ENCODE results near the gene DENND2D.

Gene DENND2D

DNA sequence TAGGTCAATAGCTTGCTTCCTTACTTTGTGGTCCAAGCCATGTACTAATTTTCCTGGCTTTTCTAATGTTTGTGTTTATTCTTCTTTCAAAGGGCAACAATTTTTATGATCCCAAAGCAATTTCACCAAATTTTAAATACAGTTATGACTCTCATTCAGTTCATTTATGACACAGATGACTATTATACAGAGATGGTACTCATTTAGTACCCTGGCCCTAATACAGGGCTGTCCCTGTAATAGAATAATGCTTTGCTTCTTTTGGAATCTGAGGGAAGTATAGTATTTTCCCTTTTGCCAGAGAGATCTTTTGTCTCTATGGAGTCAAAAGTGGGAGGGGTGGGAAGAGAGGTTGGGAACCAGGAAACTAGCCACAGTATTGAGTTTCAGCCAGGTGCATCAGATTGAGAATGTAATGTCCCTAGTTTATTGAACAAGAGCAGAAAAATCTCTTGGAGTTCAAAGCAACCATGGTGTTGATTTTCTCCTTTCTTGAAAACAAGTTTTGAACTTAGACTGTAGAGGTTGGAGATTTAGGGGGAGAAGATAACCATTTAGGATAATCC is 20.4 kb downstream of the DENND2D start:
- no peak overlapping the region for H3K27ac ChIP-seq (ENCODE audit: poor library complexity, severe bottlenecking)
- no peaks in the 10 kb centered on the region for H3K27me3 ChIP-seq (ENCODE audit: insufficient read depth, poor library complexity, severe bottlenecking)
- no peaks in the 10 kb centered on the region for H3K9me3 ChIP-seq (ENCODE audit: severe bottlenecking)
- ATAC-seq (ENCODE audit: low read depth), result no peak
- H3K4me1 ChIP-seq (ENCODE audit: insufficient read depth, poor library complexity, severe bottlenecking), result no peaks in the 10 kb centered on the region
- H3K4me3 ChIP-seq (ENCODE audit: severe bottlenecking), result no peak overlapping the region
- no peak for DNase-seq (ENCODE audit: low spot score)
- TF ChIP-seq, protein P1, sequence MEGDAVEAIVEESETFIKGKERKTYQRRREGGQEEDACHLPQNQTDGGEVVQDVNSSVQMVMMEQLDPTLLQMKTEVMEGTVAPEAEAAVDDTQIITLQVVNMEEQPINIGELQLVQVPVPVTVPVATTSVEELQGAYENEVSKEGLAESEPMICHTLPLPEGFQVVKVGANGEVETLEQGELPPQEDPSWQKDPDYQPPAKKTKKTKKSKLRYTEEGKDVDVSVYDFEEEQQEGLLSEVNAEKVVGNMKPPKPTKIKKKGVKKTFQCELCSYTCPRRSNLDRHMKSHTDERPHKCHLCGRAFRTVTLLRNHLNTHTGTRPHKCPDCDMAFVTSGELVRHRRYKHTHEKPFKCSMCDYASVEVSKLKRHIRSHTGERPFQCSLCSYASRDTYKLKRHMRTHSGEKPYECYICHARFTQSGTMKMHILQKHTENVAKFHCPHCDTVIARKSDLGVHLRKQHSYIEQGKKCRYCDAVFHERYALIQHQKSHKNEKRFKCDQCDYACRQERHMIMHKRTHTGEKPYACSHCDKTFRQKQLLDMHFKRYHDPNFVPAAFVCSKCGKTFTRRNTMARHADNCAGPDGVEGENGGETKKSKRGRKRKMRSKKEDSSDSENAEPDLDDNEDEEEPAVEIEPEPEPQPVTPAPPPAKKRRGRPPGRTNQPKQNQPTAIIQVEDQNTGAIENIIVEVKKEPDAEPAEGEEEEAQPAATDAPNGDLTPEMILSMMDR (IDR thresholded peaks at IDR 0.05; ENCODE audit: poor library complexity, severe bottlenecking), result no peak
- H3K36me3 ChIP-seq (ENCODE audit: low read depth), result peaks cover 63% of the 10 kb centered on the region

DNA sequence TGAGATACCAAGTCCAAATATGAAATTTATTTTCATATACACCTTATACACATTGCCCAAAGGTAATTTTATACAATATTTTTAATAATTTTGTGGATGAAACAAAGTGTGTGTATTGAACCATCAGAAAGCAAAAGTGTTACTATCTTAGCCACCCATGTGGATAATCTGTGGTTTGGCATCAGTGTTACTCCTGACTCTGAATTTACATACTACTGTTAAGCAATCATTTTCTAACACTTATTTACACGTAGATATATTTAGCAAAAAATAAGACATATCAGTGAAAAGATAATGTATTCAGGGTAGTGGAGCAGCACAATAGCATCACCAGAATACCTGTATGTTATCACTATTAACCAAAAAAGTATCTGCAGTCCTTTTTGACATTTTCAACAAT is 23.8 kb downstream of the DENND2D start:
- no peak for ATAC-seq (ENCODE audit: low read depth)

DNA sequence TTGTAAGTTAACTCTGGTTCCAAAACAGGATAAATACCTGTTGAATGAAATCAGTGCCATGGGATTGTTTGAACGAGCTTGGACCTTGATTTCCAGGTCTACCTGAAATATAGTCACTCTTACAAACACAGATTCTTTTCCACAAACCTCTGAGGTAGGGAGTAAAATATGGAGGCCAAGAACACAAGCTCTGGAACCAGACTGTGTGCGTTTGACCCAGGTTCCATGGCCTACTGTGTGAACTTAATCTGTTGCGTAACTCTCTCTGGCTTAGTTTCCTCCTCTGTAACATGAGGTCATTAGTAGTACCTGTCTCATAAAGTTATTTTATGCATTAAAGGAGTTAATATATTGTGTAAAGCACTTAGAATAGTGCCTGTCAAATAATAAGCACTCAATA is 25.1 kb downstream of the DENND2D start:
- DNase-seq (ENCODE audit: low spot score), result no peak
- H3K27me3 ChIP-seq (ENCODE audit: insufficient read depth, poor library complexity, severe bottlenecking), result no peaks in the 10 kb centered on the region

More for the DNA sequence above, 23.8 kb downstream of the DENND2D start:
- H3K4me1 ChIP-seq (ENCODE audit: insufficient read depth, poor library complexity, severe bottlenecking), result no peaks in the 10 kb centered on the region
- DNase-seq (ENCODE audit: low spot score), result no peak
- H3K27ac ChIP-seq (ENCODE audit: poor library complexity, severe bottlenecking), result no peak overlapping the region
- no peak overlapping the region for H3K4me3 ChIP-seq (ENCODE audit: severe bottlenecking)
- H3K36me3 ChIP-seq (ENCODE audit: low read depth), result peaks cover 64% of the 10 kb centered on the region
- H3K9me3 ChIP-seq (ENCODE audit: severe bottlenecking), result no peaks in the 10 kb centered on the region
- H3K27me3 ChIP-seq (ENCODE audit: insufficient read depth, poor library complexity, severe bottlenecking), result no peaks in the 10 kb centered on the region
- TF ChIP-seq, protein P1 (IDR thresholded peaks at IDR 0.05; ENCODE audit: poor library complexity, severe bottlenecking), result no peak

DNA sequence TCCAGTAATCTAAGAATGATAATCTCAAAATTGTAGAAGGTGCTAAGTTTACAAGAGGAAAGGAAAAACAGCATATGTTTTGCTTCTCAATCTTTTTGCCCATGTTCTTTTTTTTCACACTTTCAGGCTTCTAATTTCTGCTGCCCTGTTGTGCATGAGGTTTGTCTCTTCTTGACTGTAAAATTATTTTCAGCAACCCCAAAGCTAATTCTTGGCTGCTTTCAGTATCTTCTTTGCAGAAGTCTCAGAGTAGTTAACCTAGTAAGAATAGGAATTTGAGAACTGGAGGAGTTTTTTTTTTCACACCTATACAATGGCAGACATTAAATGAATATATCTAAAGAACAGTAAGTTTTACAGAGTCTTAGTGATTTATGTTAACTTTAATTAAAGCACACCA is 26.4 kb downstream of the DENND2D start:
- TF ChIP-seq, protein P1 (IDR thresholded peaks at IDR 0.05; ENCODE audit: poor library complexity, severe bottlenecking), result no peak
- Histone ChIP-seq H3K9me3 (ENCODE audit: severe bottlenecking) (no peaks in the 10 kb centered on the region), H3K4me1 (ENCODE audit: insufficient read depth, poor library complexity, severe bottlenecking) (no peaks in the 10 kb centered on the region), H3K27me3 (ENCODE audit: insufficient read depth, poor library complexity, severe bottlenecking) (no peaks in the 10 kb centered on the region), H3K27ac (ENCODE audit: poor library complexity, severe bottlenecking) (no peak overlapping the region), H3K36me3 (ENCODE audit: low read depth) (peaks cover 82% of the 10 kb centered on the region), H3K4me3 (ENCODE audit: severe bottlenecking) (no peak overlapping the region)
- ATAC-seq (ENCODE audit: low read depth) (no peak), DNase-seq (ENCODE audit: low spot score) (no peak)

More for the DNA sequence above, 25.1 kb downstream of the DENND2D start:
- Histone ChIP-seq H3K4me1 (ENCODE audit: insufficient read depth, poor library complexity, severe bottlenecking) (no peaks in the 10 kb centered on the region), H3K27ac (ENCODE audit: poor library complexity, severe bottlenecking) (no peak overlapping the region), H3K4me3 (ENCODE audit: severe bottlenecking) (no peak overlapping the region), H3K36me3 (ENCODE audit: low read depth) (peaks cover 70% of the 10 kb centered on the region), H3K9me3 (ENCODE audit: severe bottlenecking) (no peaks in the 10 kb centered on the region)
- TF ChIP-seq, protein P1 (IDR thresholded peaks at IDR 0.05; ENCODE audit: poor library complexity, severe bottlenecking), result no peak
- no peak for ATAC-seq (ENCODE audit: low read depth)

DNA sequence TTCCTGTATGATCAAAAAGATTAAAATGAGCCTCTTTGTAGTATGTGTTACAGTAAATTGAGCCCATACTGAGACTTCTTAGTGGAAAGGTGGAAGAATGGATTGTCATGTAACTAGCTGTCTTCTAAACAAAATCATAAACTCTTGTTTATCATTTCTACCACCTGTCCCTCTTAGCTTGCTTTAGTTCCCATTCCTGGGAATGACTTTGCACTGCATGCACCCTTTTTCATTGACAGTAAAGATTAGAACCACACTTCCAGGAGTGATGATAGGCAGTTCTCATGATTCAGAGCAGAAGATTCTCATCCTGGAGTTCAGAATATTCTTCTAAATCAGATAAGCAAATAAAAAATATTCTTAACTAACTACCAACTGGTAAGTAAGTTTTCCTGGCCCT is 28.0 kb downstream of the DENND2D start:
- no peaks in the 10 kb centered on the region for H3K4me1 ChIP-seq (ENCODE audit: insufficient read depth, poor library complexity, severe bottlenecking)
- H3K27ac ChIP-seq (ENCODE audit: poor library complexity, severe bottlenecking), result no peak overlapping the region
- H3K36me3 ChIP-seq (ENCODE audit: low read depth), result peaks cover 82% of the 10 kb centered on the region
- H3K4me3 ChIP-seq (ENCODE audit: severe bottlenecking), result no peak overlapping the region
- TF ChIP-seq, protein P1 (IDR thresholded peaks at IDR 0.05; ENCODE audit: poor library complexity, severe bottlenecking), result no peak
- no peaks in the 10 kb centered on the region for H3K9me3 ChIP-seq (ENCODE audit: severe bottlenecking)
- ATAC-seq (ENCODE audit: low read depth) (no peak), DNase-seq (ENCODE audit: low spot score) (no peak)
- no peaks in the 10 kb centered on the region for H3K27me3 ChIP-seq (ENCODE audit: insufficient read depth, poor library complexity, severe bottlenecking)

All from RWPE2 (cell line).